ENCODE data around the gene SLC35F2.

SLC35F2 gene

GRCh38 chr11:107801641-107802040, 56.9 kb downstream of the SLC35F2 start:
- TF ChIP-seq POLR2AphosphoS5 (IDR thresholded peaks at IDR 0.05; ENCODE audit: low read depth, low read length) = no peak
- no peak for TF ChIP-seq REST (IDR thresholded peaks at IDR 0.05; ENCODE audit: insufficient read depth in 1 of 2, low read depth in 2 of 2, low read length in 2 of 2)
- no peak for TF ChIP-seq SIN3A (IDR thresholded peaks at IDR 0.05; ENCODE audit: borderline replicate concordance, insufficient read depth, low read length)
- no peak for TF ChIP-seq FOXP2 (optimal IDR thresholded peaks at IDR 0.05; ENCODE audit: borderline replicate concordance, extremely low read depth, extremely low read length, insufficient read depth)
- no peak for TF ChIP-seq TAF1 (IDR thresholded peaks at IDR 0.05; ENCODE audit: borderline replicate concordance, insufficient read depth, low read length)

- TF ChIP-seq REST (IDR thresholded peaks at IDR 0.05; ENCODE audit: insufficient read depth in 1 of 2, low read depth in 2 of 2, low read length in 2 of 2) (no peak), SIN3A (IDR thresholded peaks at IDR 0.05; ENCODE audit: borderline replicate concordance, insufficient read depth, low read length) (no peak), TAF1 (IDR thresholded peaks at IDR 0.05; ENCODE audit: borderline replicate concordance, insufficient read depth, low read length) (no peak), FOXP2 (optimal IDR thresholded peaks at IDR 0.05; ENCODE audit: borderline replicate concordance, extremely low read depth, extremely low read length, insufficient read depth) (no peak), POLR2AphosphoS5 (IDR thresholded peaks at IDR 0.05; ENCODE audit: low read depth, low read length) (no peak)
These were observed 59.2 kb downstream of the SLC35F2 start for GRCh38 chr11:107799218-107799859.

- TF ChIP-seq TAF1 (IDR thresholded peaks at IDR 0.05; ENCODE audit: borderline replicate concordance, insufficient read depth, low read length) = no peak
- TF ChIP-seq POLR2AphosphoS5 (IDR thresholded peaks at IDR 0.05; ENCODE audit: low read depth, low read length) = no peak
- no peak for TF ChIP-seq SIN3A (IDR thresholded peaks at IDR 0.05; ENCODE audit: borderline replicate concordance, insufficient read depth, low read length)
- no peak for TF ChIP-seq REST (IDR thresholded peaks at IDR 0.05; ENCODE audit: insufficient read depth in 1 of 2, low read depth in 2 of 2, low read length in 2 of 2)
- TF ChIP-seq FOXP2 (optimal IDR thresholded peaks at IDR 0.05; ENCODE audit: borderline replicate concordance, extremely low read depth, extremely low read length, insufficient read depth) = no peak
These were observed 66.5 kb downstream of the SLC35F2 start for GRCh38 chr11:107792049-107792443.

GRCh38 chr11:107791343-107792048, 67.1 kb downstream of the SLC35F2 start:
- TF ChIP-seq TAF1 (IDR thresholded peaks at IDR 0.05; ENCODE audit: borderline replicate concordance, insufficient read depth, low read length) (no peak), SIN3A (IDR thresholded peaks at IDR 0.05; ENCODE audit: borderline replicate concordance, insufficient read depth, low read length) (no peak), REST (IDR thresholded peaks at IDR 0.05; ENCODE audit: insufficient read depth in 1 of 2, low read depth in 2 of 2, low read length in 2 of 2) (no peak), FOXP2 (optimal IDR thresholded peaks at IDR 0.05; ENCODE audit: borderline replicate concordance, extremely low read depth, extremely low read length, insufficient read depth) (no peak), POLR2AphosphoS5 (IDR thresholded peaks at IDR 0.05; ENCODE audit: low read depth, low read length) (no peak)
